Adipocyte (in vitro differentiated cells): Measurements from ENCODE around the gene GET4.

ENCODE experiments used
- DNase-seq: peaks from one replicate; pipeline ENCODE4 v3.0.0-alpha.2; 2015; ENCODE audit warnings: low read depth
- H3K27me3 ChIP-seq: replicated peaks from 2 replicates; pipeline ENCODE4 v1.7.0; 2013; ENCODE audit warnings: mild to moderate bottlenecking, low read length, moderate library complexity; ENCODE audit not compliant: control insufficient read depth, insufficient read depth
- H3K36me3 ChIP-seq: 2 replicates; pipeline ENCODE4 v1.7.0; 2013; ENCODE audit warnings: low read length, mild to moderate bottlenecking, moderate library complexity; ENCODE audit not compliant: control insufficient read depth, insufficient read depth, severe bottlenecking
- H3K4me1 ChIP-seq: 2 replicates; pipeline ENCODE4 v1.7.0; 2013; ENCODE audit warnings: mild to moderate bottlenecking, low read length, moderate library complexity; ENCODE audit not compliant: control insufficient read depth, insufficient read depth
- H3K4me3 ChIP-seq: 2 replicates; pipeline ENCODE4 v1.7.0; 2013; ENCODE audit warnings: mild to moderate bottlenecking, low read length, moderate library complexity
- H3K9ac ChIP-seq: 2 replicates; pipeline ENCODE4 v1.7.0; 2013; ENCODE audit warnings: mild to moderate bottlenecking, low read length, moderate library complexity
- H3K9me3 ChIP-seq: 2 replicates; pipeline ENCODE4 v1.7.0; 2013; ENCODE audit warnings: mild to moderate bottlenecking, low read length, moderate library complexity; ENCODE audit not compliant: control insufficient read depth

Gene GET4

GRCh38 chr7:889025-889390, 12.7 kb downstream of the GET4 start:
- H3K9me3 ChIP-seq: no peaks in the 10 kb centered on the region
- no peaks in the 10 kb centered on the region for H3K27me3 ChIP-seq
- no peak overlapping the region for H3K4me3 ChIP-seq
- no peak for DNase-seq
- H3K4me1 ChIP-seq: peaks cover 6% of the 10 kb centered on the region
- H3K36me3 ChIP-seq: peaks cover 51% of the 10 kb centered on the region
- H3K9ac ChIP-seq: no peak overlapping the region

GRCh38 chr7:889391-889790, 13.0 kb downstream of the GET4 start:
- Histone ChIP-seq H3K27me3 (no peaks in the 10 kb centered on the region), H3K9ac (no peak overlapping the region), H3K4me3 (no peak overlapping the region)

GRCh38 chr7:890868-891267, 14.5 kb downstream of the GET4 start:
- H3K9ac ChIP-seq: no peak overlapping the region
- H3K4me1 ChIP-seq: no peaks in the 10 kb centered on the region
- H3K27me3 ChIP-seq: no peaks in the 10 kb centered on the region
- H3K4me3 ChIP-seq: no peak overlapping the region
- H3K9me3 ChIP-seq: no peaks in the 10 kb centered on the region
- DNase-seq: no peak
- peaks cover 69% of the 10 kb centered on the region for H3K36me3 ChIP-seq

More at GRCh38 chr7:889391-889790, 13.0 kb downstream of the GET4 start:
- Histone ChIP-seq H3K4me1 (peaks cover 2% of the 10 kb centered on the region), H3K36me3 (peaks cover 54% of the 10 kb centered on the region), H3K9me3 (no peaks in the 10 kb centered on the region)
- no peak for DNase-seq

- Histone ChIP-seq H3K4me3 (no peak overlapping the region), H3K36me3 (peaks cover 72% of the 10 kb centered on the region), H3K4me1 (no peaks in the 10 kb centered on the region), H3K9me3 (no peaks in the 10 kb centered on the region), H3K27me3 (no peaks in the 10 kb centered on the region), H3K9ac (no peak overlapping the region)
- DNase-seq: no peak
Observed at GRCh38 chr7:891291-891690, 14.9 kb downstream of the GET4 start.

GRCh38 chr7:891805-892204, 15.5 kb downstream of the GET4 start:
- H3K4me1 ChIP-seq: no peaks in the 10 kb centered on the region
- DNase-seq: no peak
- H3K27me3 ChIP-seq: no peaks in the 10 kb centered on the region
- no peak overlapping the region for H3K9ac ChIP-seq
- no peaks in the 10 kb centered on the region for H3K9me3 ChIP-seq
- H3K4me3 ChIP-seq: no peak overlapping the region
- peaks cover 71% of the 10 kb centered on the region for H3K36me3 ChIP-seq

- H3K9me3 ChIP-seq: no peaks in the 10 kb centered on the region
- peaks cover 66% of the 10 kb centered on the region for H3K36me3 ChIP-seq
- H3K4me3 ChIP-seq: no peak overlapping the region
- no peaks in the 10 kb centered on the region for H3K27me3 ChIP-seq
- H3K9ac ChIP-seq: no peak overlapping the region
- H3K4me1 ChIP-seq: no peaks in the 10 kb centered on the region
- DNase-seq: no peak
Observed at GRCh38 chr7:892648-893593, 16.6 kb downstream of the GET4 start.

- DNase-seq: no peak
- no peaks in the 10 kb centered on the region for H3K9me3 ChIP-seq
- no peak overlapping the region for H3K4me3 ChIP-seq
- H3K36me3 ChIP-seq: peaks cover 60% of the 10 kb centered on the region
- no peaks in the 10 kb centered on the region for H3K27me3 ChIP-seq
- H3K4me1 ChIP-seq: no peaks in the 10 kb centered on the region
- H3K9ac ChIP-seq: no peak overlapping the region
Observed at GRCh38 chr7:893686-894085, 17.3 kb downstream of the GET4 start.

GRCh38 chr7:894164-894867, 18.0 kb downstream of the GET4 start:
- Histone ChIP-seq H3K36me3 (peaks cover 56% of the 10 kb centered on the region), H3K4me1 (no peaks in the 10 kb centered on the region), H3K9ac (no peak overlapping the region), H3K4me3 (no peak overlapping the region), H3K27me3 (no peaks in the 10 kb centered on the region), H3K9me3 (no peaks in the 10 kb centered on the region)
- DNase-seq: no peak

GRCh38 chr7:894927-895450, 18.6 kb downstream of the GET4 start:
- no peak for DNase-seq
- Histone ChIP-seq H3K27me3 (no peaks in the 10 kb centered on the region), H3K9me3 (no peaks in the 10 kb centered on the region), H3K36me3 (peaks cover 56% of the 10 kb centered on the region), H3K4me3 (no peak overlapping the region), H3K4me1 (no peaks in the 10 kb centered on the region), H3K9ac (no peak overlapping the region)

GRCh38 chr7:895451-896052, 19.2 kb downstream of the GET4 start:
- H3K9me3 ChIP-seq: no peaks in the 10 kb centered on the region
- H3K4me1 ChIP-seq: no peaks in the 10 kb centered on the region
- DNase-seq: no peak
- H3K36me3 ChIP-seq: peaks cover 54% of the 10 kb centered on the region
- no peak overlapping the region for H3K9ac ChIP-seq
- no peaks in the 10 kb centered on the region for H3K27me3 ChIP-seq
- H3K4me3 ChIP-seq: no peak overlapping the region
